Measurements from ENCODE around the gene MYO10. TPM values are rescaled to one million over a fixed set of nuclear protein-coding genes. Genes with fewer than 3 reads are reported as not detected.

Gene MYO10
- total and polyA plus RNA-seq, 2 donors (not counting 3 experiments of a cell fraction or from before 2014, with no cell fraction given): 36.0 to 148 TPM

DNA sequence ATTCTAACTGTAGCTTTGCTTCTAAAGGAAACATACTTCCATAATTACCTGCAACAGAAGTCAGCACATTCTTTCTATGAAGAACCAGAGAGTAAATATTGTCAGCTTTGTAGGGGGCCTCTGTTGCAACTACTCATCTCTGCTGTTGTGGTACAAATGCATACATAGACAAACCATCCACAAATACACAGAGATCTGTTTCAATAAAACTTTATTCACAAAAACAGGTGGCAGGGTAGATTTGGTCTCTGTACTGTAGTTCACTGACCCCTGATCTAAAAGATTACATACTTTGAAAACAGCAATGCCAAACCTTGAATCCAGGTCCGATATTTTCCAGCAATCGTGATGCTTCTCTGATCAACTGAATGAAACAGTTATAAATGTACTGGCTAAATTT, 274.4 kb downstream of the MYO10 start:
- no peak for DNase-seq (ENCODE audit: low read depth, low spot score)
- no peaks in the 10 kb centered on the region for H3K9me1 ChIP-seq (replicated peaks; ENCODE audit: control insufficient read depth, extremely low read depth, insufficient read depth, low read length)
- no peak overlapping the region for H3K4me2 ChIP-seq (ENCODE audit: insufficient read depth, low read length)
- POLR2A ChIA-PET: no interaction called here
- peaks cover 2 to 3% of the 10 kb centered on the region in 2 experiments for H3K27me3 ChIP-seq (ENCODE audit: control insufficient read depth in 2 of 2, insufficient read depth in 2 of 2, low read length in 2 of 2)
- no peak for FAIRE-seq
- H3K9ac ChIP-seq (replicated peaks; ENCODE audit: extremely low read depth, insufficient read depth, low read length): no peak overlapping the region
- H3K4me1 ChIP-seq (ENCODE audit: control insufficient read depth, extremely low read depth, insufficient read depth, low read length): no peaks in the 10 kb centered on the region
- H3K27ac ChIP-seq (ENCODE audit: insufficient read depth, low read depth, low read length): no peak overlapping the region
- H3K79me2 ChIP-seq (ENCODE audit: control insufficient read depth, insufficient read depth, low read length): no peaks in the 10 kb centered on the region
- no peaks in the 10 kb centered on the region for H4K20me1 ChIP-seq (replicated peaks; ENCODE audit: control insufficient read depth, extremely low read depth, insufficient read depth, low read length)
- H2AFZ ChIP-seq (ENCODE audit: low read depth, low read length): no peak overlapping the region
- H3K4me3 ChIP-seq (replicated peaks in 1 of 3; ENCODE audit: insufficient read depth in 1 of 3, low read depth in 1 of 3, low read length in 3 of 3): no peak overlapping the region
- dilution Hi-C loops (cut with MboI; ENCODE audit: extremely low pct_ligation_motif_present, low sequenced_read_pairs) (no loop called here), intact Hi-C loops (cut with micrococcal nuclease) (no loop called here)
- BruUV-seq (replicated peaks): no TSS peak
- CTCF ChIA-PET: no interaction called here
- TF ChIP-seq, protein P1, sequence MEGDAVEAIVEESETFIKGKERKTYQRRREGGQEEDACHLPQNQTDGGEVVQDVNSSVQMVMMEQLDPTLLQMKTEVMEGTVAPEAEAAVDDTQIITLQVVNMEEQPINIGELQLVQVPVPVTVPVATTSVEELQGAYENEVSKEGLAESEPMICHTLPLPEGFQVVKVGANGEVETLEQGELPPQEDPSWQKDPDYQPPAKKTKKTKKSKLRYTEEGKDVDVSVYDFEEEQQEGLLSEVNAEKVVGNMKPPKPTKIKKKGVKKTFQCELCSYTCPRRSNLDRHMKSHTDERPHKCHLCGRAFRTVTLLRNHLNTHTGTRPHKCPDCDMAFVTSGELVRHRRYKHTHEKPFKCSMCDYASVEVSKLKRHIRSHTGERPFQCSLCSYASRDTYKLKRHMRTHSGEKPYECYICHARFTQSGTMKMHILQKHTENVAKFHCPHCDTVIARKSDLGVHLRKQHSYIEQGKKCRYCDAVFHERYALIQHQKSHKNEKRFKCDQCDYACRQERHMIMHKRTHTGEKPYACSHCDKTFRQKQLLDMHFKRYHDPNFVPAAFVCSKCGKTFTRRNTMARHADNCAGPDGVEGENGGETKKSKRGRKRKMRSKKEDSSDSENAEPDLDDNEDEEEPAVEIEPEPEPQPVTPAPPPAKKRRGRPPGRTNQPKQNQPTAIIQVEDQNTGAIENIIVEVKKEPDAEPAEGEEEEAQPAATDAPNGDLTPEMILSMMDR (IDR thresholded peaks at IDR 0.05; ENCODE audit: extremely low read depth in 1 of 2, insufficient read depth in 1 of 2, low read depth in 1 of 2, low read length in 2 of 2): no peak
- TF ChIP-seq JUN (IDR thresholded peaks at IDR 0.05; ENCODE audit: borderline replicate concordance, insufficient read depth, insufficient read length, low read depth) (no peak), EZH2 (IDR thresholded peaks at IDR 0.05; ENCODE audit: borderline replicate concordance, low read depth, low read length, severe bottlenecking) (no peak), FOS (IDR thresholded peaks at IDR 0.05; ENCODE audit: borderline replicate concordance, insufficient read depth, low read length) (no peak), GATA2 (IDR thresholded peaks at IDR 0.05; ENCODE audit: insufficient read depth, insufficient read length, low read depth, low read length) (no peak), POLR2AphosphoS5 (IDR thresholded peaks at IDR 0.05; ENCODE audit: insufficient read depth, low read depth, low read length) (no peak), MYC (IDR thresholded peaks at IDR 0.05; ENCODE audit: low read depth, low read length) (no peak), POLR2A (IDR thresholded peaks at IDR 0.05; ENCODE audit: low read depth, low read length) (no peak)
- TF ChIP-seq, protein P2, sequence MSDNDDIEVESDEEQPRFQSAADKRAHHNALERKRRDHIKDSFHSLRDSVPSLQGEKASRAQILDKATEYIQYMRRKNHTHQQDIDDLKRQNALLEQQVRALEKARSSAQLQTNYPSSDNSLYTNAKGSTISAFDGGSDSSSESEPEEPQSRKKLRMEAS (IDR thresholded peaks at IDR 0.05; ENCODE audit: insufficient read depth, insufficient read length): no peak
- H3K36me3 ChIP-seq (ENCODE audit: control insufficient read depth in 2 of 2, extremely low read depth in 1 of 2, insufficient read depth in 2 of 2, low read length in 2 of 2): peaks cover 9 to 22% of the 10 kb centered on the region in 2 experiments
- no peaks in the 10 kb centered on the region for H3K9me3 ChIP-seq (replicated peaks; ENCODE audit: control insufficient read depth, insufficient read depth, low read length)
